Amniotic stem cell (primary cell): ENCODE data around the gene ARHGAP31.
"Not testable (repeated sequence)": the region's sequence is repeated elsewhere in the genome, so short reads cannot be mapped to it uniquely, and the experiment has no call there.

Experiments used
- DNase-seq: peaks from one replicate; lab custom pipeline; 2025; lab: John Stamatoyannopoulos, UW

Gene ARHGAP31, protein sequence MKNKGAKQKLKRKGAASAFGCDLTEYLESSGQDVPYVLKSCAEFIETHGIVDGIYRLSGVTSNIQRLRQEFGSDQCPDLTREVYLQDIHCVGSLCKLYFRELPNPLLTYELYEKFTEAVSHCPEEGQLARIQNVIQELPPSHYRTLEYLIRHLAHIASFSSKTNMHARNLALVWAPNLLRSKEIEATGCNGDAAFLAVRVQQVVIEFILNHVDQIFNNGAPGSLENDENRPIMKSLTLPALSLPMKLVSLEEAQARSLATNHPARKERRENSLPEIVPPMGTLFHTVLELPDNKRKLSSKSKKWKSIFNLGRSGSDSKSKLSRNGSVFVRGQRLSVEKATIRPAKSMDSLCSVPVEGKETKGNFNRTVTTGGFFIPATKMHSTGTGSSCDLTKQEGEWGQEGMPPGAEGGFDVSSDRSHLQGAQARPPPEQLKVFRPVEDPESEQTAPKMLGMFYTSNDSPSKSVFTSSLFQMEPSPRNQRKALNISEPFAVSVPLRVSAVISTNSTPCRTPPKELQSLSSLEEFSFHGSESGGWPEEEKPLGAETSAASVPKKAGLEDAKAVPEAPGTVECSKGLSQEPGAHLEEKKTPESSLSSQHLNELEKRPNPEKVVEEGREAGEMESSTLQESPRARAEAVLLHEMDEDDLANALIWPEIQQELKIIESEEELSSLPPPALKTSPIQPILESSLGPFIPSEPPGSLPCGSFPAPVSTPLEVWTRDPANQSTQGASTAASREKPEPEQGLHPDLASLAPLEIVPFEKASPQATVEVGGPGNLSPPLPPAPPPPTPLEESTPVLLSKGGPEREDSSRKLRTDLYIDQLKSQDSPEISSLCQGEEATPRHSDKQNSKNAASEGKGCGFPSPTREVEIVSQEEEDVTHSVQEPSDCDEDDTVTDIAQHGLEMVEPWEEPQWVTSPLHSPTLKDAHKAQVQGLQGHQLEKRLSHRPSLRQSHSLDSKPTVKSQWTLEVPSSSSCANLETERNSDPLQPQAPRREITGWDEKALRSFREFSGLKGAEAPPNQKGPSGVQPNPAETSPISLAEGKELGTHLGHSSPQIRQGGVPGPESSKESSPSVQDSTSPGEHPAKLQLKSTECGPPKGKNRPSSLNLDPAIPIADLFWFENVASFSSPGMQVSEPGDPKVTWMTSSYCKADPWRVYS (N-terminal part only)

GRCh38 chr3:119293871-119294695 is at the start of gene ARHGAP31:
ARHGAP31 (plus strand) TSS chr3:119294383; CDS start chr3:119294905, 522 bp downstream.
- no peak for DNase-seq

GRCh38 chr3:119245778-119246177 is 48.4 kb upstream of the ARHGAP31 start:
- DNase-seq, result no peak

GRCh38 chr3:119255214-119255613 is 39.0 kb upstream of the ARHGAP31 start:
- no peak for DNase-seq

DNA sequence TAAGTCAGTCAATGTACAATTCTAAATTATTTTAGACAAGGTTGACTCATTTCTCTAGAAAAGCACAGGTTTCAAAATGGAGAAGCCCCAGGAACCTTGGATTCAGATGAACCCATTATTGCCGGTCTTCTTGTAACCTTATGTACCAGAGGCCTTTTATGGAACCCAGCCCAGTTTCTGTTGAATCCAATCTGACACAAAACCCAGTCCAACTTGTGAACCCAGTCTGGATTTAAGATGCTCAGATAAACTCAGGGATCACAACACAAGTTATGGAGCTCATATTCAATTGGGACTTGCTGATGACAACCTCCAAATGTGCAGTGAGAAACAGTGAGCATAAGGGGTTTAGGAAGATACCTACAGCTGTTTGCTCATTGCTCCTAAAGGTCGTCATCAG is 37.1 kb upstream of the ARHGAP31 start:
- DNase-seq, result no peak

- no peak for DNase-seq
Observed at GRCh38 chr3:119257654-119258410, 36.4 kb upstream of the ARHGAP31 start.

DNA sequence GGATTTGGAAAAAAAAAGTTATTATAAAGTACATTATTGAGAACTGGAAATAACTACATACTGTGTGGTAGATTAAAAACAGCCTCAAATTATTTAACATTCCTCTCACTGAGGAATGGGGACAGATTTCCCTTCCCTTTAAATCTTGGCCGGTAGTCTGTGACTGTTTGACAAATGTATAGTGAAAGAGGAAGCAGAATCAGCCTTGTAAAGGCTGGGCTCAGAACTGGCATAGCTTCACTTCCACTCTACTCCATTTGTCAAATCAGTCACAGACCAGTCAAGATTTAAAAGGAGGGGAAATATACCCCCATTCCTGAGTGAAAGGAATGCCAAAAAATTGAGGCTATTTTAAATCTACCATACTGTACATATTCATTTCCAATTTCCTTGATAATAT is 35.3 kb upstream of the ARHGAP31 start:
- no peak for DNase-seq

DNA sequence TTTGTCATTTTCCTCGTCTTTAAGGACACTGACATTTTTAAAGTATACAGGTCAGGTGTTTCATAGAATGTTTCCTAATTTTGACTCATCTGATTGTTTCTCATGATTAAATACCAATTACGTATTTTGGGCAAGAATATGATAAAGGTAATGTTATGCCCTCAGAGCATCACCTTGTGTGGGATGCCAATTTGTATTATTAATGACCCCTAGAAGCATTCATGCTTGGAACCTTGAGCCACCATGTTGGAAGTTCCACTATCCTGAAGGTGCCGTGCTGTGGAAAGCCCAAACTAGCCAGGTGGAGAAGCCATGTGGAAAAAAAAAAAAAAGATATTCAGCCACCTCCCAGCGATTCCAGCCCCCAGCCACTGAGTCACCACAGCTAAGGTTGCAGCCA is 34.4 kb upstream of the ARHGAP31 start:
- no peak for DNase-seq

GRCh38 chr3:119261055-119261454 is 33.1 kb upstream of the ARHGAP31 start:
- no peak for DNase-seq

DNA sequence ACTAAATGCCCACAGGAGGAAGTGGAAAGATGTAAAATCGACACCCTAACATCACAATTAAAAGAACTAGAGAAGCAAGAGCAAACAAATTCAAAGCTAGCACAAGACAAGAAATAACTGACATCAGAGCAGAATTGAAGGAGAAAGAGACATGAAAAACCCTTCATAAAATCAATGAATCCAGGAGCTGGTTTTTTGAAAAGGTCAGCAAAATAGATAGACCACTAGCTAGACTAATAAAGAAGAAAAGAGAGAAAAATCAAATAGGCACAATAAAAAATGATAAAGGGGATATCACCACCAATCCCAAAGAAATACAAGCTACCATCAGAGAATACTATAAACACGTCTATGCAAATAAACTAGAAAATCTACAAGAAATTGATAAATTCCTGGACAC is 24.0 kb upstream of the ARHGAP31 start:
- DNase-seq, result not testable (repeated sequence)

DNA sequence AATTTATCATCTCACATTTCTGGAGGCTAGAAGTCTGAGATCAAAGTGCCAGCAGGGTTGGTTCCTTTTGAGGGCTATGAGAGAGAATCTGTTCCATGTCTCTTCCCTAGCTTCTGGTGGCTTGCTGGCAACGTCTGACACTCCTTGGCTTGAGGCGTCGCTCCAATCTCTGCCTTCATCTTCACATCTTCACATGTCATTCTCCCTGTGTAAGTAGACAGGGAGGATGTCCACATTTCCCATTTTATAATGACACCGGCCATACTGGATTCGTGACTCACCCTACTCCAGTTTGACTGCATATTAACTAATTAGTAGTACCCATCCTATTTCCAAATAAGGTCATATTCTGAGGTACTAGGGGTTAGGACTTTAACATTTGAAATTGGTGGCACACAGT is 17.5 kb upstream of the ARHGAP31 start:
- DNase-seq, result no peak

- DNase-seq, result no peak
Observed at GRCh38 chr3:119279101-119279554, 15.1 kb upstream of the ARHGAP31 start.

DNA sequence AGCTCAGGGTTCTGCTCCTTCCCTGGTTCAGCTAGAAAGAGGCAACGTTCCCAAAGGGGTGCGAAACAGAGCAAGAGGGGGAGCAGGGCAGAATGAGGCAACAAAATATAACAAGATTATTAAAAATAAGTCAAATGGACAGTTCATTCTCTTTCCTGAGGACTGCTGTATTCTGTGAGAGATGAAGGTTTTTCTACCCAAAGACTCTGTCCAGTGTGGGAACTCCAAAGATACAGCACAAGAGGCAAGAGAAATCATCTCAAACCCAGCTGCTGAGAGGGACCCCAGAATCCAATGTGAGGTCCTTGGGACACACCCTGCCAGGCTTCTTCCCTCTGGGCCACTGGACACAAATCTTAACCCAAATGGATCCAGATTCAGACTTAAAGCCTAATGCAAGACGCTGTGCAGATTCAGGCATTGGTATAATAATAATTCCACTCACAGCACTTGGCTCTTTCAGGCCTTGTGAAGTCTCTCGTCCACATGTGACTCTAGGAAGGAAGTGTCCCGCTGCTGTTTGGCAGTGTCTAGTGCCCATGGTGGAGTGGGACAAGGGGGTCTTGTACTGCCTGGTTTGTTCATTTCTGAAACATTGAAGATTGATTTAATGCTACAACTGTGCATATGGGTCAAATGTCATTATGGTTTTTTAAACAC is 14.5 kb upstream of the ARHGAP31 start:
- no peak for DNase-seq

DNA sequence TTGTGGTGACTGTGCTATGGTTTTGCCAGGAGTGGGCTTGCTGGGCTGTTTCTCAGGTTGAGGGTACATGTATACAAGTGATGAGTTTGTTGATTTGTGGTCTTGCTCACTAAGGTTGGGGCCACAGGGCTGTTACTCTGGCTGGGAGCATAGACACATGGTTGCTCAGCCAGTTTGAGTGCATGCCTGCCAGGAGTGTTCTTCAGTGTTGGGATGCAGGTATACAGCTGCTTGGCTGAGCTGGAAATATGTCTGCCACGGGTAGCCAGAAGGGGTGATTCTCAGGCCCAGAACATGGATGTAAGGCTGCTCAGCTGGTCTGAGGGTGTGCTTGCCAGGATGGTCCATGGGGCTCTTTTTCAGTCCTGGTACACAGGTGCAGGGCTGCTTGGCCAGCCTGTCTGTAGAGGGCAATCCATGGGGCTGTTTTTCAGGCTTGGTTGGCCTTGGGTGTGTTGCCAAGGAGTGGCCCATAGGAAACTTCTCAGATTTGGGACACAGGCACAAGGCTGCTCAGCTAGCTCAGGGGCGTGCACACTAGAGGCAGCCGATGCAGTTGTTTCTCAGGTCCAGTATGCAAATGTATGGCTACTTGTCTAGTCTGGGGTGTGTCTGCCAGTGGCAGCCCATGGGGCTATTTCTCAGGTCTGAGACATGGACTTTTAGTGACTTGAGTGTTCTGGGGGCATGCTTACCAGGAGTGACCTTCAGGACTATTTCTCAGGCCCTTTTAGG is 5.3 kb upstream of the ARHGAP31 start:
- DNase-seq, result no peak

GRCh38 chr3:119289404-119289770 is 4.8 kb upstream of the ARHGAP31 start:
- DNase-seq, result no peak

DNA sequence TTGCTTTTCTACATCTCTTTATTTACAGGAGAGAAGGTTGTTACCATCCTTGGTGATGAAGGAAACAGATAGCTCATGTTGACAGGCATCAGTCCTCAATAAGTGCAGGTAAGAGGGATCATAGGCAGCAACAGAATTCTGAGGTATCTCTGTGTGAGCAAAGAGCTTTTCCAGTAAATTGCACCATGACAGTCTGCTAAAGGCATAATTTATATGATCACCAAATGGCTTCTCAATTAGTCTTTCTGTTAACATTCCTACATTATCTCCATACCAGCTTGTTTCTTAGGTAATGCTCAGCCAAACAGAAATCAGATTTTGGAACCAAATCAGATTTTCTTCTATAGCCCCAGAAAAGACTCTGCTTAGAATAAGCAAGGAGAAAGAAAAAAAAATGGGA is 3.6 kb upstream of the ARHGAP31 start:
- DNase-seq, result no peak

DNA sequence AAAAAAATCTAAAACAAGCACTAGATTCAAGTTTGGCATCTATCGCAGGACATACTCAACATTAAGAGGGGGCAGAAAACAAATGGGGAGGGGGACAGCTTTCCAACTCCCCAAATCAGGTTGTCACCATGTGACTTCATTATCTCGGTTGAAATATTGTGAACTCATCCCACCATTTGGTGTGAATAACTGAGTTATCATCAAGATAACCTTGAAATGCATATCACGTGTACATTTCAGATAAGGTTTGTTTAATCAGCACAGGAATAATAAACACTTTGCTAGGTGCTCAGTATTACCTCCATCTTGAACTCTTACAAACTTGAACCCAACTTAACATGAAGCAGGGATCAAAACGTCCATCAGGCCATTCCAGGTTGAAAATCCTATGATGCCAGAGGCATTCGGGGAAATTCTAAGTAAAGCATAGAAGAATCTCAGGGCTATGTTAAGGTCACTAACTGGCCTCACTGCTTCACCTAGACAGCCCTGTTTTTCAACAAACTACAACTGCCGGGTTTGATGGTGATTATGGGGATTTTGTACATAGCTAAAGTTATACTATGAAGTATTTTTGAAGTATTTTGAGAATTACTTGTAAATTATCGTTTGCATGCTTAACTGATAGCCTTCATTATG is 3.0 kb upstream of the ARHGAP31 start:
- no peak for DNase-seq

GRCh38 chr3:119292666-119293065 is 1.5 kb upstream of the ARHGAP31 start:
- DNase-seq, result no peak

GRCh38 chr3:119293105-119293870 is 895 bp upstream of the ARHGAP31 start:
- DNase-seq, result no peak
